GM21723 (cell line): ENCODE results near the gene TCTN2.
A peak's percentile ranks its signal among the peaks of the same experiment; 100 is the strongest.

Experiments used
- ATAC-seq: cut with Tn5 transposase; IDR thresholded peaks from one replicate; pipeline ENCODE4 v1.9.1; 2021; ENCODE audit warnings: mild to moderate bottlenecking, moderate library complexity; ENCODE audit not compliant: unreplicated experiment

TCTN2 gene

GRCh38 chr12:123683964-123684363 lies 13.1 kb downstream of the TCTN2 start:
- ATAC-seq: no peak

DNA sequence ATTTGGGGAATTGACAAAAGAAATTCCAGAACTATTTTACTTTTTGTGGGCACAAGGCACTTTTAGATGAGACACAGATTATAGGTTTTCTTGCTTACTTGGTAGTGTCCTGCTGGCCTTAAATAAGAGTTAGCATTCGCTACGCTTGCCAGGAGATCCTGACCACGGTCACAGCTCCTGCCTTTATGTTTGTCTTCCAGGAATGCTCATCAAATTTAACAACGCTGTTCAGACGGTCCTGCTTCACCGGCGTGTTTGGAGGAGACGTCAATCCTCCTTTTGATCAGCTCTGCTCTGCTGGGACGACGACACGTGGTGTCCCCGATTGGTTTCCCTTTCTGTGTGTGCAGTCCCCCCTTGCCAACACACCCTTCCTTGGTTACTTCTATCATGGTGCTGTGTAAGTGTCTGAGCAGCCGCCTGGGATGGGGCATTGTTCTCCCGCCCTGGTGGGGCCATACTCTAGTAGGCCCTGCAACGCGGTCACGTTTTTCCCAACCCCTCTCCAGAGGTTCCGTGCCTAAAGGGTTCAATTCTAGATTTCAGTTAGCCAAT lies 15.8 kb downstream of the TCTN2 start:
- no peak for ATAC-seq

DNA sequence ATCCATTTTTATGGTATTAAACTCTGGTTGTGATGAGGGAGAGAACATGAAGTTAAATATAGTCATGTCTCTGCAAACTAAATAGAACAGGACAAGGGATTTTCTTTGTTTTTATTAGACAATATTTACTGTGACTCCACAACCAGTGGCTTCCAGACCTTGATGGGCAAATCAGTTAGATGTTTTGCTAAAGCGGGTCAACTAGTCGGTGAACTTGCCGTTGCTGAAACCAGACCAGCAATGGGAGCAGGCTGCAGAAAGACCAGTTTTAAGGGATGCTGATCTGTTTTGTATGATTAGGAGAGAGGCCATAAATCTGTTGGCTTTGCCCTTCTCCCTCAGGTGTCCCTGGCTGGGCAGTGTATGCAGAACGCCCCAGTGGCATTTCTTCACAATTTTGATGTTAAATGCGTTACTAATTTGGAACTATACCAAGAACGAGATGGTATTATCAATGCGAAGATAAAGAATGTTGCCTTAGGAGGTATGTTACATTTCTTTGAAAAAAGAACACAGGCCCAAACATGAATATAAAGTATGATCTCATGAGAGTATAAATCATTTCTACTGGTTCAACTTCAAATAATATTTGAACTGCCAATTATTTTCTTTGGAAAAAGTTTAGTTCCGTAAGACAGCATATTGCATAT lies 19.4 kb downstream of the TCTN2 start:
- no peak for ATAC-seq

- ATAC-seq: no peak
Measured at GRCh38 chr12:123696207-123696606, 25.3 kb downstream of the TCTN2 start.

DNA sequence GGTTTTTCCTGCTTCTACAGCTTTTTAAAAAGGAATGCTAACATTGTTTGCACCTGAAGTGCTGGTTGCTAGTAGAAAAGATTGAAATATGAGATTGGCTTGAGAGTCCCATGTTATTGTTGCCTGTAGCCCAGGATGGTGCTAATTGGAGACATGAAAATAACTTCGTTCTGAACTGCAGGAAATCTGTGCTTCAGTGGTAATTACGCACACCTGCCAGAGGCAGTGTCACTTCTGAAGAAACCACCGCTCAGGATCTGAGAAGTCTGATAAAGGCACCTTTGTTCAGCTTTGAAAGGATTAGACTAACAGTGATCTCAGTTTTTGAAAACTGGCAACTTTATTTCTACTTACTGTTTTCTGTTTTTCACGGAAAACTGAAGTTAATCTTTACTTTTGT lies 25.7 kb downstream of the TCTN2 start:
- no peak for ATAC-seq

- no peak for ATAC-seq
Measured at GRCh38 chr12:123705935-123706334, 35.0 kb downstream of the TCTN2 start.

- ATAC-seq: no peak
Measured at GRCh38 chr12:123707466-123707865, 36.6 kb downstream of the TCTN2 start.

- peak; percentile 2 for ATAC-seq
Measured at GRCh38 chr12:123712780-123713319, 41.9 kb downstream of the TCTN2 start.

GRCh38 chr12:123713398-123713797 lies 42.5 kb downstream of the TCTN2 start:
- ATAC-seq: no peak

DNA sequence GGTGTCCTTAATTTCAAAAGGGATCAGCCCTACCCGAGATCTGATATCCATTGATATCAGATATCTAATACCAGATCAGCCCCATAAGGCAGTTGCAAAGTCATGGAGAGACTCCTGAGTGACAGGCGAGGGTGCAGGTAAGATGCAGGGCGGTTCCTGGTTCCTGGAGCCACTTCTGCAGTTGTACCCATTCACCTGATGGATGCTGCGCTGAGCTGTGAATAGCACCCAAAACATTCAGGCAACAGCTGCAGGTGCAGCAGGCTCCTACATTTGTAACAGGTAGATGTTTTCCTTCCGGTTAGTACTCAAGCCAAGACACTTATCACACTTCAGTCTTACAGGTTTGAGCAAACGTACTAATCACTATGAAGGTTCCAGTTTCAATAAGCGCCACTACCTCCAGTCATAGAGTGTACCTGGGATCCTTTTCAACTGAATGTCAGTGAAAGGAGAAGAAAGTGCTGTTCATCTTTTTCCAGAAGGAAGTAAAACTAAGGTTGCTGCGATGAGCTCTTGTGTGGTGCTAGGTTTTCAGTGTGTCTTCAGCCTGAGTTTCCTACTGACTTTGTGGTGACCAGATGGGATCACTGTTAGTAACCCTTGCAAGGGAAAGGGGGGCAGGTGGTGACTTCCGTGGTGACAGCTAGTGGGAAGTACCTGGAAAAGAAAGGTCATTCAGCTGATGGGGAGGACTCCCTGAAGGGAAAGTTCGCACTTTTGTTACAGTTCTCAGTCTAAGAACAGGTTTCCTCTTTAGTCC lies 43.1 kb downstream of the TCTN2 start:
- ATAC-seq: no peak

DNA sequence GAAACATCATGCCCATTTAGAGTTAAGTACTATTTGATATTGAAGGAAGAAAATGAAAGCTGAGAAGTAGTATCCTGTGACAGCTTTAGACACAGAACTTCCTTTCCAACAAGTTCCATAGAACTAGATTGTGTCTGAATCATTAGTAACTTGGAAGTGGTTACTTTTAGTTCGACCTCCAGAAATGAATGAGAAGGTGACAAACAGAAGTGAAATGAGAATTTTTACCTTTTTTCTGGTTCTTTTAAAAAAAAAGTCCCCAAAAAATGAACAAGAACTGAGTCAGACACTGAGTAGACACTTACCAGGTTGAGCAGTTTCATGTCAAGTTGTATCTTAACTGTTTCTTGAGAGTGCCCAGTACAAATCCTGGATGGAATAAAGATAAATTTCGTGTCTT lies 44.3 kb downstream of the TCTN2 start:
- ATAC-seq: no peak

GRCh38 chr12:123717350-123717749 lies 46.4 kb downstream of the TCTN2 start:
- no peak for ATAC-seq

GRCh38 chr12:123720141-123720814 lies 49.4 kb downstream of the TCTN2 start:
- no peak for ATAC-seq

GRCh38 chr12:123721245-123721644 lies 50.3 kb downstream of the TCTN2 start:
- ATAC-seq: no peak

GRCh38 chr12:123723011-123723410 lies 52.1 kb downstream of the TCTN2 start:
- no peak for ATAC-seq

GRCh38 chr12:123723765-123724164 lies 52.9 kb downstream of the TCTN2 start:
- no peak for ATAC-seq

- no peak for ATAC-seq
Measured at GRCh38 chr12:123726244-123726643, 55.3 kb downstream of the TCTN2 start.

GRCh38 chr12:123726962-123727361 lies 56.0 kb downstream of the TCTN2 start:
- ATAC-seq: no peak

GRCh38 chr12:123727878-123728277 lies 57.0 kb downstream of the TCTN2 start:
- no peak for ATAC-seq

DNA sequence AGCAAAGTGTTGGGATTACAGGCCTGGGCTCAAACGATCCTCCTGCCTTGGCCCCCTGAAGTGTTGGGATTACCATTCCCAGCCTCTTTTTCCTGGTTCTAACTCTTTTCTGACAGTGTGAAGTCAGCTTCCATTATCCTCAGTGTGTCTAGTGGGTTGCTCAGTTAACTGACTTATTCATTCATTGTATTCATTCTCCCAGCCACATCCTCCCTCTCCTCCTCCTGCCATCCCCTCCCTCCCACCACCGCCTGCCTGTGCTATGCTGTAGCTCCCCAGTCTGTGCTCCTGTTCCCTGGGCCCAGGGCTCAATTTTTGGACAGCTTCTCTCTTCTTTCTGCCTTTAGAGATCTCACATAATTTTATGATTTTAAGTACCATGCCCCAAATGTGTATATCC lies 60.7 kb downstream of the TCTN2 start:
- no peak for ATAC-seq

- no peak for ATAC-seq
Measured at GRCh38 chr12:123732251-123732650, 61.3 kb downstream of the TCTN2 start.
